SK-N-SH treated with all-trans-retinoic acid at 6 μM for 48 hours (cell line): ENCODE measurements around the gene NRBP1.

Experiments used
- GLIS3 ChIP-seq: fragments of 250-450 bp; sonication (Bioruptor Pico); IDR thresholded peaks from 2 replicates; pipeline ENCODE4 v1.5.0; 2020; ENCODE audit warnings: mild to moderate bottlenecking, moderate library complexity
- ZFP30 ChIP-seq: fragments of 450-650 bp; formaldehyde crosslinking; IDR thresholded peaks from 2 replicates; pipeline ENCODE4 v1.5.0; 2022; ENCODE audit warnings: mild to moderate bottlenecking, moderate library complexity
- ZNF70 ChIP-seq: fragments of 450-650 bp; formaldehyde crosslinking; IDR thresholded peaks from 2 replicates; pipeline ENCODE4 v1.5.0; 2020; ENCODE audit warnings: mild to moderate bottlenecking, moderate library complexity
- TF ChIP-seq, protein P1 (sequence below): fragments of 250-450 bp; sonication (Bioruptor Pico); IDR thresholded peaks from 2 replicates; pipeline ENCODE4 v1.5.0; 2020; ENCODE audit warnings: mild to moderate bottlenecking, moderate library complexity

DNA sequence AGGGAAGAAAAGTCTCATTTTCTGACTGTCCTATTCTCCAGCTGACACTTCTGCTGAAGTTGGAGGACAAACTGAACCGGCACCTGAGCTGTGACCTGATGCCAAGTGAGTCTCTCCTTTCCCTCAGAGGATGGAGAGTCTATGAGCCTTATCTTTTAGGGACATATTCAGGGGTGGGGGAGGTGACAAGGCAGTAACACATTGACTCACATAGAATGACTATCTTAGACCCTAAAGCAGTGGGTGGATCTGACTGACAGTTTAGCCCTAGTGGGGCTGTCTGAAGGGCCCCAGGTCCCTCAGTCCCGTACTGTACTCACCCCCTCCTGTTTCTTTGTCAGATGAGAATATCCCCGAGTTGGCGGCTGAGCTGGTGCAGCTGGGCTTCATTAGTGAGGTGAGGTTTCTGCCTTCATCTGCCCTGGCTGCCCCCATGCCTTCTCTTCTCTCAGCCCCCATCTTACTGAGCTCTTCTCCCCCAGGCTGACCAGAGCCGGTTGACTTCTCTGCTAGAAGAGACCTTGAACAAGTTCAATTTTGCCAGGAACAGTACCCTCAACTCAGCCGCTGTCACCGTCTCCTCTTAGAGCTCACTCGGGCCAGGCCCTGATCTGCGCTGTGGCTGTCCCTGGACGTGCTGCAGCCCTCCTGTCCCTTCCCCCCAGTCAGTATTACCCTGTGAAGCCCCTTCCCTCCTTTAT, 12.9 kb downstream of the NRBP1 start:
- no peak for TF ChIP-seq ZFP30 (CRISPR knock-in tag)
- TF ChIP-seq, protein P1, sequence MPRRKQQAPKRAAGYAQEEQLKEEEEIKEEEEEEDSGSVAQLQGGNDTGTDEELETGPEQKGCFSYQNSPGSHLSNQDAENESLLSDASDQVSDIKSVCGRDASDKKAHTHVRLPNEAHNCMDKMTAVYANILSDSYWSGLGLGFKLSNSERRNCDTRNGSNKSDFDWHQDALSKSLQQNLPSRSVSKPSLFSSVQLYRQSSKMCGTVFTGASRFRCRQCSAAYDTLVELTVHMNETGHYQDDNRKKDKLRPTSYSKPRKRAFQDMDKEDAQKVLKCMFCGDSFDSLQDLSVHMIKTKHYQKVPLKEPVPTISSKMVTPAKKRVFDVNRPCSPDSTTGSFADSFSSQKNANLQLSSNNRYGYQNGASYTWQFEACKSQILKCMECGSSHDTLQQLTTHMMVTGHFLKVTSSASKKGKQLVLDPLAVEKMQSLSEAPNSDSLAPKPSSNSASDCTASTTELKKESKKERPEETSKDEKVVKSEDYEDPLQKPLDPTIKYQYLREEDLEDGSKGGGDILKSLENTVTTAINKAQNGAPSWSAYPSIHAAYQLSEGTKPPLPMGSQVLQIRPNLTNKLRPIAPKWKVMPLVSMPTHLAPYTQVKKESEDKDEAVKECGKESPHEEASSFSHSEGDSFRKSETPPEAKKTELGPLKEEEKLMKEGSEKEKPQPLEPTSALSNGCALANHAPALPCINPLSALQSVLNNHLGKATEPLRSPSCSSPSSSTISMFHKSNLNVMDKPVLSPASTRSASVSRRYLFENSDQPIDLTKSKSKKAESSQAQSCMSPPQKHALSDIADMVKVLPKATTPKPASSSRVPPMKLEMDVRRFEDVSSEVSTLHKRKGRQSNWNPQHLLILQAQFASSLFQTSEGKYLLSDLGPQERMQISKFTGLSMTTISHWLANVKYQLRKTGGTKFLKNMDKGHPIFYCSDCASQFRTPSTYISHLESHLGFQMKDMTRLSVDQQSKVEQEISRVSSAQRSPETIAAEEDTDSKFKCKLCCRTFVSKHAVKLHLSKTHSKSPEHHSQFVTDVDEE (CRISPR knock-in tag), result no peak
- TF ChIP-seq ZNF70, result no peak
- TF ChIP-seq GLIS3 (CRISPR knock-in tag), result no peak
